ENCODE data around the gene PTPN3. TPM values are rescaled to one million over a fixed set of nuclear protein-coding genes. Genes with fewer than 3 reads are reported as not detected.
A peak's percentile ranks its signal among the peaks of the same experiment; 100 is the strongest.

PTPN3 gene
- total and polyA plus RNA-seq, 2 experiments from 2014 or later, result 0.84 to 2.1 TPM

DNA sequence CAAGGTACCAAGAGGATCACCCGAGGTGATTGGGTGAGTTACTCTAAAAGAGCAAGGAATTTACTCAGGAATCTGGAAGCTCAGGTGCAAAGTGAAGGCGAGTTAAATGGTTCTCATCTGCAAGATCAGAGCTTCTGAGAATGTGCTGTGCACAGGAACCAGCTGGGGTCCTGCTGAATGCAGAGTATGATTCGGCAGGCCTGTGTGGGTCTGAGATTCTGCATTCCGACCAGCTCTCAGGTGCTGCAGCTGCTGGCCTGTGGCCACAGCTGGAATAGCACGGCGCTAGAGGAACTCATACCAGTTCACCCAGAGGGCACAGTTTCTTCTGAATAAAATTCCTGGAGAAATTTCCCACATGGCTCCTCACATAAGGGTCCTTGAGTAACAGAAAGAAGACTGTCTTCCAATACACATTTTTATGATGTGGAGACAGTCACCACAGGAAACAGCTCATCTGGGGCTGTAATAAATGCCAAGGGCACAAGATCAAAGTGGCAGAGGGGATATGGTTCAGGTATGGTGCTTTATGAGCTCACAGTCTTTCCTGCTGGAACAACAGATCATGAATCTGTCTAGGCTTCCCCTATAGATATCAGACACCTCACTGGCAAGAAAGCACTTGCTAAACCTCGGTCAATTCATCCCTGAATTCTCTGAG, 83.9 kb downstream of the PTPN3 start:
- no peaks in the 10 kb centered on the region for H3K36me3 ChIP-seq
- H3K4me3 ChIP-seq, result no peak overlapping the region
- H3K4me1 ChIP-seq (ENCODE audit: low read depth), result peaks cover 6% of the 10 kb centered on the region
- no peak overlapping the region for H3K27ac ChIP-seq
- peak in 1 of 2 donors; percentile 18 for DNase-seq (ENCODE audit: low read depth in 1 of 2, low spot score in 1 of 2)
- no peaks in the 10 kb centered on the region for H3K9me3 ChIP-seq (ENCODE audit: low read depth)
- no peaks in the 10 kb centered on the region for H3K27me3 ChIP-seq
- TF ChIP-seq, protein P1, sequence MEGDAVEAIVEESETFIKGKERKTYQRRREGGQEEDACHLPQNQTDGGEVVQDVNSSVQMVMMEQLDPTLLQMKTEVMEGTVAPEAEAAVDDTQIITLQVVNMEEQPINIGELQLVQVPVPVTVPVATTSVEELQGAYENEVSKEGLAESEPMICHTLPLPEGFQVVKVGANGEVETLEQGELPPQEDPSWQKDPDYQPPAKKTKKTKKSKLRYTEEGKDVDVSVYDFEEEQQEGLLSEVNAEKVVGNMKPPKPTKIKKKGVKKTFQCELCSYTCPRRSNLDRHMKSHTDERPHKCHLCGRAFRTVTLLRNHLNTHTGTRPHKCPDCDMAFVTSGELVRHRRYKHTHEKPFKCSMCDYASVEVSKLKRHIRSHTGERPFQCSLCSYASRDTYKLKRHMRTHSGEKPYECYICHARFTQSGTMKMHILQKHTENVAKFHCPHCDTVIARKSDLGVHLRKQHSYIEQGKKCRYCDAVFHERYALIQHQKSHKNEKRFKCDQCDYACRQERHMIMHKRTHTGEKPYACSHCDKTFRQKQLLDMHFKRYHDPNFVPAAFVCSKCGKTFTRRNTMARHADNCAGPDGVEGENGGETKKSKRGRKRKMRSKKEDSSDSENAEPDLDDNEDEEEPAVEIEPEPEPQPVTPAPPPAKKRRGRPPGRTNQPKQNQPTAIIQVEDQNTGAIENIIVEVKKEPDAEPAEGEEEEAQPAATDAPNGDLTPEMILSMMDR (IDR thresholded peaks at IDR 0.05; ENCODE audit: low read depth, low read length), result no peak

DNA sequence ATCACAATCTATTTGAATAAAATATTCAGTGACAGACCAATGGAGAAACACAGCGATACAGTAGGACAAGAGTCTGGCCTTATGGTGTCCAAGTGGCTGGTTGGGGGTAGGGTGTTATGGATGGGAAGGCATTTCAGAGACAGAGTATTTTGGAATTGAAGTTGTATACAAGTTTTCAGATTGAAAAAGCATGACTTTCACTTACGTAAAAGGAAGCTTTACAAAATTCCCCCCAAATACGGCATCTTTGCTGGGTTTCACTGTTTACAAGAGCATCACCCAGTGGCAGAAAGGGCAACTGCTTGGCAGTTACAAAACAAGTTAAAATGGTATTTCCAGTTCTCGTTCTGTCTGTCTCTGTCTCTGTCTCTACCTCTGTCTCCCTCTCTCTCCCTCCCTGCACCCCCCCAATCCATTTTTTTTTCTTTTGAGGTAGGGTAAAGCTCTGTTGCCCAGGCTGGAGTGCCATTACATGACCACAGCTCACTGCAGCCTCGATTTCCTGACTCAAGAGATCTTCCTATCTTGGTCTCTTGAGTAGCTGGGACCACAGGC, 86.2 kb downstream of the PTPN3 start:
- H3K4me1 ChIP-seq (ENCODE audit: low read depth), result peaks cover 6% of the 10 kb centered on the region
- no peaks in the 10 kb centered on the region for H3K36me3 ChIP-seq
- no peak overlapping the region for H3K4me3 ChIP-seq
- TF ChIP-seq, protein P1 (IDR thresholded peaks at IDR 0.05; ENCODE audit: low read depth, low read length), result peak; percentile 85
- peak; percentile 37 to 72 for DNase-seq (ENCODE audit: low read depth in 1 of 2, low spot score in 1 of 2)
- H3K27ac ChIP-seq, result no peak overlapping the region
- H3K27me3 ChIP-seq, result no peaks in the 10 kb centered on the region
- no peaks in the 10 kb centered on the region for H3K9me3 ChIP-seq (ENCODE audit: low read depth)

DNA sequence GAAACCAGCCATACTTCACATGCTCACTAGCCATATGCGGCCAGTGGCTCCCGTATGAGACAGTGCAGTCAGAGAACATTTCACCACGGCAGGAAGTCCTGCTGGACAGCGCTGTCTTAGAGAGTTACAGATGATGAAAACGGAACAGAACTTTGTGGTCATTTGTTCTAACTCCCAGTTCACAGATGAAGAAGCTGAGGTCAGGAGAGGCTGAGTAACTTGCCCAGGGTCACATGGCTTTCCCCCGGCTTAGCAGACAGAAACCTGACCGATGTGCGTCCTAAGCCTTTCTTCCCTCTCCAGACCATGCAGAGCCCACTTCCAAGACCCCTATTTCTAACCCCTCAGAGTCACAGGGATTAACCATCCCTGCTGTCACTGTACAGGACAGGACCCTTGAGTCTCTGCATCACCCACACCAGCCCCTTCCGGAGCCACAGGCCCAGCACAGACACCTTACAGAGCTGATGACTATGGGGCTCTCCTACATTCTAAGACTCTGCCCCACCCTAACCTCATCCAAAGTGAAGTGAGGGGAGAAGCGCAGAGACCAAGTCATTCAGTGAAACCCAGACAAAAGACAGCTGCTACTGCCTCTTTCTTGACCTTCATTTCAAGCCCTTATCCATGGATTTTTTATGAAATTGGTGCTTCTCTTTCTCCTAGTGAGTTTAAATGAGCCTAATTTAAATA, 86.9 kb downstream of the PTPN3 start:
- H3K36me3 ChIP-seq, result no peaks in the 10 kb centered on the region
- no peaks in the 10 kb centered on the region for H3K9me3 ChIP-seq (ENCODE audit: low read depth)
- TF ChIP-seq, protein P1 (IDR thresholded peaks at IDR 0.05; ENCODE audit: low read depth, low read length), result no peak
- H3K4me1 ChIP-seq (ENCODE audit: low read depth), result peaks cover 6% of the 10 kb centered on the region
- no peaks in the 10 kb centered on the region for H3K27me3 ChIP-seq
- H3K4me3 ChIP-seq, result no peak overlapping the region
- DNase-seq (ENCODE audit: low read depth in 1 of 2, low spot score in 1 of 2), result no peak
- H3K27ac ChIP-seq, result no peak overlapping the region

DNA sequence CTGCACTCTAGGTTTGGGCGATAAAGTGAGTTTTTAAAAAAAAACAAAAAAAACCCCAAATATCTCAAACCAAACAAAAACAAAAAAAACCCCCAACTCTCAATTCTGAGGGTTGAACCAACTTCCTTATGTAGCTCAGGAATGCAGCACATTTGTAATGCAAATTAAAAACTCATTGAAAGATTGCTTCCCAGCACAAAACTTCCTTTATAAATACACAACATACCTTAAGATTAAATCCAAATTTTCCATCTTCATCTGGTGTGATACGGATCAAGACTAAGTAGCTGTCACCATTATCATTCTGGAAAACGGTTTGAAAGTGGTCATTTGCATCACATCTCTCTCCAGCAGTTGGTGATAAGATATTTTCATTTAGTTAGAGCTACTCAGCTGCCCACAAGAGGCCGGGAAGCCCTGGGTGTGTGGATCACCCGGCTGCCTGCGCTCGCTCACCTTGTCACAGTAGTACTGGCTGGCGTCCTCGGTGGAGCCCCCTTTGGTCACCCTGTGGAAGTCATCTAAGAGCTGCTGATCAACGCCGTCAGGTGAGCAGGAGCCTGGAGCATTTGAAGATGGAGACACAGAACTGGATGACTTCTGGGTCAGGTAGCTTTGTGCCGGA, 88.2 kb downstream of the PTPN3 start:
- no peaks in the 10 kb centered on the region for H3K9me3 ChIP-seq (ENCODE audit: low read depth)
- TF ChIP-seq, protein P1 (IDR thresholded peaks at IDR 0.05; ENCODE audit: low read depth, low read length), result no peak
- peak in 1 of 2 donors; percentile 52 for DNase-seq (ENCODE audit: low read depth in 1 of 2, low spot score in 1 of 2)
- H3K27ac ChIP-seq, result no peak overlapping the region
- no peaks in the 10 kb centered on the region for H3K27me3 ChIP-seq
- peaks cover 6% of the 10 kb centered on the region for H3K4me1 ChIP-seq (ENCODE audit: low read depth)
- H3K4me3 ChIP-seq, result no peak overlapping the region
- no peaks in the 10 kb centered on the region for H3K36me3 ChIP-seq

GRCh38 chr9:109408759-109409462, 89.2 kb downstream of the PTPN3 start:
- H3K4me3 ChIP-seq, result no peak overlapping the region
- no peak for DNase-seq (ENCODE audit: low read depth in 1 of 2, low spot score in 1 of 2)
- H3K36me3 ChIP-seq, result no peaks in the 10 kb centered on the region
- TF ChIP-seq, protein P1 (IDR thresholded peaks at IDR 0.05; ENCODE audit: low read depth, low read length), result no peak
- H3K4me1 ChIP-seq (ENCODE audit: low read depth), result peaks cover 6% of the 10 kb centered on the region
- H3K27ac ChIP-seq, result no peak overlapping the region
- H3K9me3 ChIP-seq (ENCODE audit: low read depth), result no peaks in the 10 kb centered on the region
- no peaks in the 10 kb centered on the region for H3K27me3 ChIP-seq
